Fibroblast of lung (primary cell): ENCODE results near the gene MUC4. TPM values are rescaled to one million over a fixed set of nuclear protein-coding genes. Genes with fewer than 3 reads are reported as not detected.
"Not testable (repeated sequence)": the region's sequence is repeated elsewhere in the genome, so short reads cannot be mapped to it uniquely, and the experiment has no call there.

Experiments
- DNase-seq, 2 donors: peaks; one replicate each; pipeline versions ENCODE4 v3.0.0 to v3.0.0-alpha.2; 2010; ENCODE audit warnings: low read depth in 2 of 2
- H2AFZ ChIP-seq: 2 replicates; pipeline ENCODE4 v1.5.1; 2012; ENCODE audit warnings: low read length, control low read depth, inconsistent platforms
- H3K27ac ChIP-seq: 2 replicates; pipeline ENCODE4 v1.5.1; 2011; ENCODE audit warnings: low read length, control low read depth; ENCODE audit not compliant: insufficient read depth
- H3K27me3 ChIP-seq: 2 replicates; pipeline ENCODE4 v1.5.1; 2011; ENCODE audit warnings: mild to moderate bottlenecking, low read length; ENCODE audit not compliant: control insufficient read depth, insufficient read depth
- H3K36me3 ChIP-seq: 2 replicates; pipeline ENCODE4 v1.5.1; 2011; ENCODE audit warnings: low read length; ENCODE audit not compliant: control insufficient read depth, insufficient read depth
- H3K4me1 ChIP-seq: 2 replicates; pipeline ENCODE4 v1.5.1; 2011; ENCODE audit warnings: low read length; ENCODE audit not compliant: control insufficient read depth, insufficient read depth; ENCODE audit errors: extremely low read depth
- H3K4me2 ChIP-seq: 2 replicates; pipeline ENCODE4 v1.5.1; 2011; ENCODE audit warnings: low read length, control low read depth; ENCODE audit not compliant: insufficient read depth; ENCODE audit errors: extremely low read depth
- H3K4me3 ChIP-seq, 4 experiments: fragments of 200-600 bp in 1 of 4; sonication (generic) in 1 of 4; replicated peaks in 1 of 4; 2 replicates each; pipeline ENCODE4 v1.5.1; 2011 to 2016; ENCODE audit warnings: low read length in 4 of 4, low read depth in 3 of 4, mild to moderate bottlenecking in 3 of 4, control low read depth in 2 of 4, inconsistent platforms in 1 of 4, mixed read lengths in 1 of 4; ENCODE audit not compliant: insufficient read depth in 1 of 4; ENCODE audit errors: control extremely low read depth in 1 of 4
- H3K79me2 ChIP-seq: 2 replicates; pipeline ENCODE4 v1.5.1; 2012; ENCODE audit warnings: mild to moderate bottlenecking, low read length, inconsistent platforms; ENCODE audit not compliant: control insufficient read depth, insufficient read depth
- H3K9ac ChIP-seq: 2 replicates; pipeline ENCODE4 v1.5.1; 2011; ENCODE audit warnings: mild to moderate bottlenecking, low read length, control low read depth; ENCODE audit not compliant: insufficient read depth
- H3K9me3 ChIP-seq: 2 replicates; pipeline ENCODE4 v1.5.1; 2012; ENCODE audit warnings: low read depth, low read length; ENCODE audit not compliant: control insufficient read depth, insufficient read depth
- H4K20me1 ChIP-seq: 2 replicates; pipeline ENCODE4 v1.5.1; 2011; ENCODE audit warnings: low read length; ENCODE audit not compliant: control insufficient read depth, insufficient read depth; ENCODE audit errors: extremely low read depth
- CTCF ChIP-seq, 2 donors: IDR thresholded peaks in 1 of 2; conservative IDR thresholded peaks in 1 of 2; 1 replicate in 1 of 2; 2 replicates in 1 of 2; pipeline ENCODE4 v1.5.1; 2011 to 2012; ENCODE audit warnings: low read length in 2 of 2, control low read depth in 1 of 2, inconsistent platforms in 1 of 2, low read depth in 1 of 2, mild to moderate bottlenecking in 1 of 2
- EZH2 ChIP-seq: IDR thresholded peaks from 2 replicates; pipeline ENCODE4 v1.5.1; 2012; ENCODE audit warnings: low read length, control low read depth, mild to moderate bottlenecking; ENCODE audit errors: missing control alignments
- polyA plus RNA-seq, 2 donors: library from polyadenylated mRNA; depleted of rRNA in 1 of 2; stranded (reverse) in 1 of 2; unstranded in 1 of 2; fragments of >200 nt; gene quantifications; 2 replicates each; pipeline ENCODE4 v1.2.1, GENCODE V29; 2011 to 2012; ENCODE audit warnings: missing spikeins in 1 of 2
- total RNA-seq: library from RNA; depleted of rRNA; stranded (reverse); fragments of >200 nt; gene quantifications from 2 replicates; pipeline ENCODE4 v1.2.1, GENCODE V29; 2014

The MUC4 gene
- total and polyA plus RNA-seq, 2 donors (not counting 1 experiment from before 2014, with no cell fraction given) = not detected

GRCh38 chr3:195727606-195728195 lies 84.0 kb downstream of the MUC4 start:
- Histone ChIP-seq H3K27ac (no peak overlapping the region), H3K36me3 (no peaks in the 10 kb centered on the region), H3K9ac (no peak overlapping the region), H3K4me1 (no peaks in the 10 kb centered on the region), H3K4me2 (no peak overlapping the region), H4K20me1 (no peaks in the 10 kb centered on the region), H3K9me3 (no peaks in the 10 kb centered on the region), H2AFZ (no peak overlapping the region), H3K4me3 (no peak overlapping the region), H3K79me2 (no peaks in the 10 kb centered on the region), H3K27me3 (no peaks in the 10 kb centered on the region)
- DNase-seq = no peak
- TF ChIP-seq EZH2 (no peak), CTCF (conservative IDR thresholded peaks at IDR 0.05 in 1 of 2, IDR thresholded peaks at IDR 0.05 in 1 of 2; ENCODE audit: low read depth in 1 of 2, low read length in 2 of 2) (no peak)

GRCh38 chr3:195725916-195726740 lies 85.6 kb downstream of the MUC4 start:
- H3K36me3 ChIP-seq, H3K9me3 ChIP-seq, H4K20me1 ChIP-seq, DNase-seq, H3K79me2 ChIP-seq, H2AFZ ChIP-seq, H3K4me3 ChIP-seq, H3K9ac ChIP-seq, H3K27ac ChIP-seq, H3K4me1 ChIP-seq, H3K27me3 ChIP-seq, H3K4me2 ChIP-seq: not testable (repeated sequence)

GRCh38 chr3:195724363-195724762 lies 87.4 kb downstream of the MUC4 start:
- H3K36me3 ChIP-seq, H3K4me1 ChIP-seq, H3K4me2 ChIP-seq, H3K79me2 ChIP-seq, DNase-seq, H3K27me3 ChIP-seq, H4K20me1 ChIP-seq, H3K4me3 ChIP-seq, H3K9ac ChIP-seq, H3K27ac ChIP-seq, H2AFZ ChIP-seq, H3K9me3 ChIP-seq: not testable (repeated sequence)

DNA sequence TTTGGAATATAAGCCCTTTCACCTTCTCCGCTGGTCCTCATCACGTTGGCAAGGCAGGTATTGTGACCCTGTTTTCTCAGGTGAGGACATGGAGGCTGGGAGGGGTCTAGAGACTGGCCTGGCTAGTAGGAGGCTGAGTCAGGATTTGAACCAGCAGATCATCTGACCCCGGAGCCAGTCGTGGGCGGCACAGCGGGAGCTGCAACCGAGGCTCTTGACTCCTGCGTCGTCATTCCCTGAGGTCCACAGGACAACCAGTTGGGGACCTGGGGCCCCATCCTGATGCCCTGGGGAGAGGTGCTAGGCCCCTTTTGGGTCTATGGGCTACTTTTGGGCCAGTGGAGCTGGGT lies 88.8 kb downstream of the MUC4 start:
- not testable (repeated sequence) for H2AFZ ChIP-seq, DNase-seq, H3K9me3 ChIP-seq, H3K9ac ChIP-seq, H4K20me1 ChIP-seq, H3K79me2 ChIP-seq, H3K4me1 ChIP-seq, H3K36me3 ChIP-seq, H3K4me2 ChIP-seq, H3K27ac ChIP-seq, H3K4me3 ChIP-seq, H3K27me3 ChIP-seq

GRCh38 chr3:195722139-195722995 lies 89.4 kb downstream of the MUC4 start:
- H3K27ac ChIP-seq, H4K20me1 ChIP-seq, H3K4me2 ChIP-seq, H3K79me2 ChIP-seq, H2AFZ ChIP-seq, DNase-seq, H3K27me3 ChIP-seq, H3K4me1 ChIP-seq, H3K36me3 ChIP-seq, H3K9ac ChIP-seq, H3K9me3 ChIP-seq, H3K4me3 ChIP-seq: not testable (repeated sequence)
